ENCODE measurements around the gene ITPR2.

ITPR2 gene

DNA sequence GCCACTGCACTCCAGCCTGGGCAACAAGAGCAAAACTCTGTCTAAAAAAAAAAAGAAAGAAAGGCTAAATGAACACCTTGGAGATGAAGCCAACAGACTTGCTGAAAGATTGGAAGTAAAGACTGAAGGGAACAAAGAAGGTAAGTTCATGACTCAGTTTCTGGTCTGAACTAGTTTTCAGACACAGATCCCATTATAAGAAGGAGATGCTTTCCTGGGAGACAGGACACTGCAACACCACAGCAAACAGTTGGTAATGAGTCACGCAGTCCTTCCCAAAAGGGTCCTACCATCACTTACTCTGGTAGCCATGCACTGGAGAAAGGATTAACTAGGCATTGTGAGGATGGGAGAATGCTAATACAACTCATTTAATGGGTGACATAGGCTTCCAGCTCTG lies 540.4 kb downstream of the ITPR2 start:
- TF ChIP-seq POLR2AphosphoS5 (IDR thresholded peaks at IDR 0.05; ENCODE audit: low read depth, low read length) (no peak), TAF1 (IDR thresholded peaks at IDR 0.05; ENCODE audit: low read depth, low read length) (no peak), SPI1 (IDR thresholded peaks at IDR 0.05; ENCODE audit: low read depth, low read length) (no peak), POLR2A (IDR thresholded peaks at IDR 0.05; ENCODE audit: low read depth, low read length) (no peak), PAX5 (IDR thresholded peaks at IDR 0.05; ENCODE audit: insufficient read depth, low read length, severe bottlenecking) (no peak), POU2F2 (IDR thresholded peaks at IDR 0.05; ENCODE audit: low read depth, low read length) (no peak)
- DNase-seq (ENCODE audit: insufficient read length, low spot score): no peak
- no peak for FAIRE-seq

DNA sequence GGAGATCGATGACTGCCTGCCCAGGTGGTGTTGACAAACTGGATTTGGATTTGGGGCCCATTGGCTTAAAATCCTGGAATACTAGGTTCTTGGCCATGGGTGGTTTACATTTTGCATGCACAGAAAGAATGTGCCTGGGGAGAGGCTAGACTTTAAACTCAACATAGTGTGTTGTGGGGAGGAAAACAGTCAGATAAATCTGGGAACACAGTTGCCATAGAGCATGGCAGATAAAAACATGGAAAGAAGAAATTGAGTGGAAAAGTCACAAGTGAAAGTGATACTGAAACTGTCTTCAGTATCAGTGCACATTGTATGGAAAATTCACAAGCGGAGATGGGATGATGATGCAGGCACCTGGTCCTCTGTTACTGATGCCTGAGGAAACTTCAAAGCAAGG lies 542.4 kb downstream of the ITPR2 start:
- DNase-seq (ENCODE audit: insufficient read length, low spot score): no peak
- TF ChIP-seq POU2F2 (IDR thresholded peaks at IDR 0.05; ENCODE audit: low read depth, low read length) (no peak), POLR2AphosphoS5 (IDR thresholded peaks at IDR 0.05; ENCODE audit: low read depth, low read length) (no peak), POLR2A (IDR thresholded peaks at IDR 0.05; ENCODE audit: low read depth, low read length) (no peak), PAX5 (IDR thresholded peaks at IDR 0.05; ENCODE audit: insufficient read depth, low read length, severe bottlenecking) (no peak)

DNA sequence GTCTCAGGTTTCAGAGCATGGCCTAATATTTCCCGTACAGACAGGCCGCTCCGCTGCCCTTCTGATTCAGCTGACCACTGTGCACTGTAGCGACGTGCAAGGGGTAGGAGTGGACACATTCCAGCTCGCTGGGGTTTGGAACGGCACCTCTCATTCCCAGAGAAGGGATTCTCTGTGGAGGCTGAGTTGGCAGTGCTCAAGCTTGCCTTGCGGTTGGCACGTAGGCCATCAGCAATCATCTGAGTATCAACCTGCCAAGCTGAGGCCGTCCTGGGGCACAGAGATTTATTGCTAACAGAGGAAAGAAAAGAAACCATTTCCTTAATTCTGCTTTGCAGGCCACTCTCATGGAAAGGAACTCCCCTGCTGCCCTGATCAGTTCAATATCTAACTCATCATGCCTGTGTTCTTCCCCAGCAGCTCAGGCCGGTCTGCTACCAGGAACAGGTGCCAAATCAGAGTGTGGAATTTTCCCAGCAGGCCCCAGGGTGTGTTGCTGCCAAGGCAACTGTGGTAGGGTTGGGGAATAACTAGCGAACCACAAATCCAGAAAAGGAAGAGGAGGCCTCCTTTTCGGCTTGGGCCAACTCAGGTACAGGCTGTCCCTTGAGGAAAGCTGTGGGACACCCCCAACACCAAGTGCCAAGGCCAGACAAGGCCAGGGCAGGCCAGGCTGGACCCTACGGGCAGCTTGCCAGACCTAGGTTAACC lies 545.2 kb downstream of the ITPR2 start:
- TF ChIP-seq POU2F2 (IDR thresholded peaks at IDR 0.05; ENCODE audit: low read depth, low read length) (no peak), SPI1 (IDR thresholded peaks at IDR 0.05; ENCODE audit: low read depth, low read length) (no peak), POLR2A (IDR thresholded peaks at IDR 0.05; ENCODE audit: low read depth, low read length) (no peak), PAX5 (IDR thresholded peaks at IDR 0.05; ENCODE audit: insufficient read depth, low read length, severe bottlenecking) (no peak), TAF1 (IDR thresholded peaks at IDR 0.05; ENCODE audit: low read depth, low read length) (no peak), POLR2AphosphoS5 (IDR thresholded peaks at IDR 0.05; ENCODE audit: low read depth, low read length) (no peak)

More for the DNA sequence above, 542.4 kb downstream of the ITPR2 start:
- no peak for FAIRE-seq

More for the DNA sequence above, 545.2 kb downstream of the ITPR2 start:
- FAIRE-seq: no peak
- DNase-seq (ENCODE audit: insufficient read length, low spot score): no peak

Data from GM12891 (cell line).